OCI-LY1 (cell line): ENCODE results near the gene HS3ST5.

Source experiments
- H2AFZ ChIP-seq: fragments of 200-600 bp; sonication (generic), shearing (Covaris generic); 2 replicates; pipeline ENCODE4 v1.6.0; 2014; ENCODE audit warnings: antibody characterized with exemption, mild to moderate bottlenecking, low read length
- H3F3A ChIP-seq: fragments of 200-600 bp; sonication (generic), shearing (Covaris generic); 2 replicates; pipeline ENCODE4 v1.6.0; 2014; ENCODE audit warnings: mild to moderate bottlenecking, antibody characterized with exemption, low read length, moderate library complexity; ENCODE audit not compliant: insufficient read depth
- H3K27ac ChIP-seq: fragments of 200-600 bp; sonication (generic); 2 replicates; pipeline ENCODE4 v1.5.1; 2014; ENCODE audit warnings: low read length, mixed run types, mild to moderate bottlenecking, low read depth; ENCODE audit not compliant: poor library complexity, severe bottlenecking
- H3K27me3 ChIP-seq: fragments of 200-600 bp; sonication (generic); 2 replicates; pipeline ENCODE4 v1.6.0; 2014; ENCODE audit warnings: antibody characterized with exemption, mild to moderate bottlenecking, low read length, moderate library complexity; ENCODE audit not compliant: insufficient read depth
- H3K36me3 ChIP-seq: fragments of 200-600 bp; sonication (generic); 2 replicates; pipeline ENCODE4 v1.6.1; 2014; ENCODE audit warnings: mild to moderate bottlenecking, antibody characterized with exemption, low read length, moderate library complexity, mixed read lengths; ENCODE audit not compliant: insufficient read depth
- H3K4me1 ChIP-seq: fragments of 200-600 bp; sonication (generic); 2 replicates; pipeline ENCODE4 v1.5.1; 2014; ENCODE audit warnings: mild to moderate bottlenecking, low read length, moderate library complexity; ENCODE audit not compliant: insufficient read depth, severe bottlenecking
- H3K4me2 ChIP-seq: fragments of 200-600 bp; sonication (generic), shearing (Covaris generic); 2 replicates; pipeline ENCODE4 v1.6.1; 2014; ENCODE audit warnings: low read length
- H3K4me3 ChIP-seq: fragments of 200-600 bp; sonication (generic); 2 replicates; pipeline ENCODE4 v1.5.1; 2014; ENCODE audit warnings: low read length, low read depth, mild to moderate bottlenecking, mixed read lengths; ENCODE audit not compliant: poor library complexity, severe bottlenecking
- H3K79me2 ChIP-seq: fragments of 200-600 bp; shearing (Covaris generic); 2 replicates; pipeline ENCODE4 v1.6.1; 2016; ENCODE audit warnings: mixed run types, low read length, mixed read lengths; ENCODE audit not compliant: insufficient read depth
- H3K9ac ChIP-seq: fragments of 200-600 bp; sonication (generic), shearing (Covaris generic); 2 replicates; pipeline ENCODE4 v1.6.1; 2014; ENCODE audit warnings: mild to moderate bottlenecking, low read length, mixed read lengths
- H3K9me2 ChIP-seq: fragments of 200-600 bp; sonication (generic), shearing (Covaris generic); 2 replicates; pipeline ENCODE4 v1.6.1; 2014; ENCODE audit warnings: low read depth, mild to moderate bottlenecking, low read length, mixed read lengths
- H3K9me3 ChIP-seq: fragments of 200-600 bp; shearing (Covaris generic); 2 replicates; pipeline ENCODE4 v1.6.1; 2014; ENCODE audit warnings: low read length, mixed read lengths
- H4K20me1 ChIP-seq: fragments of 200-600 bp; sonication (generic), shearing (Covaris generic); 2 replicates; pipeline ENCODE4 v1.6.0; 2016; ENCODE audit warnings: mild to moderate bottlenecking, low read length; ENCODE audit not compliant: insufficient read depth
- EZH2 ChIP-seq: fragments of 200-600 bp; sonication (generic), shearing (Covaris generic); IDR thresholded peaks from 2 replicates; pipeline ENCODE4 v1.8.0; 2017; ENCODE audit warnings: borderline replicate concordance, mixed run types, mild to moderate bottlenecking, antibody characterized with exemption, low read length, moderate library complexity, mixed read lengths
- TF ChIP-seq, protein P1 (sequence below): fragments of 200-600 bp; sonication (generic), shearing (Covaris generic); IDR thresholded peaks from 2 replicates; pipeline ENCODE4 v1.5.1; 2017; ENCODE audit warnings: mild to moderate bottlenecking, antibody characterized with exemption, low read length, moderate library complexity, mixed read lengths

Gene HS3ST5

DNA sequence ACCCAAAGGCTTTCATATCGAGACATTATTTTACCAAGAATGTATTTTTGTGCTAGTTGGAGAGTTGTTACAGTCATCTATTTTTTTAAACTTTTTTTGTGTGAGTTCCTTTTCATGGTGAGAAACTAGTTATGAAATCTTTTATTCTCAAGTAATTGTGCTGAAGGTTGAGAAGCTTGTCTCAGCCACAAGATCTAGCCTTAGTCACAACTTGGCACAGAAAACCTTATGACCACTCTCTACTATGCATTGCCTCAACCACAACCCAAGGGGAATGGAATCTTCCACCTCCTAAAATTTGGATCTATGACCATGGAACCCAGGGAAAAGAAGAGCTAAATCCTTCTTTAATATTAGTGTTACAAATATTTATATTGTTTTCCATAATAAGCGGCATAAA, 58.5 kb downstream of the HS3ST5 start:
- Histone ChIP-seq H3K4me3 (no peak overlapping the region), H3K79me2 (no peaks in the 10 kb centered on the region), H3K9me2 (no peaks in the 10 kb centered on the region), H2AFZ (no peak overlapping the region), H3K9me3 (no peaks in the 10 kb centered on the region), H3K4me2 (no peak overlapping the region), H3K9ac (no peak overlapping the region), H3K27me3 (no peaks in the 10 kb centered on the region), H3K36me3 (no peaks in the 10 kb centered on the region), H3F3A (no peaks in the 10 kb centered on the region), H3K4me1 (no peaks in the 10 kb centered on the region), H4K20me1 (no peaks in the 10 kb centered on the region), H3K27ac (no peak overlapping the region)
- no peak for TF ChIP-seq EZH2
- TF ChIP-seq, protein P1, sequence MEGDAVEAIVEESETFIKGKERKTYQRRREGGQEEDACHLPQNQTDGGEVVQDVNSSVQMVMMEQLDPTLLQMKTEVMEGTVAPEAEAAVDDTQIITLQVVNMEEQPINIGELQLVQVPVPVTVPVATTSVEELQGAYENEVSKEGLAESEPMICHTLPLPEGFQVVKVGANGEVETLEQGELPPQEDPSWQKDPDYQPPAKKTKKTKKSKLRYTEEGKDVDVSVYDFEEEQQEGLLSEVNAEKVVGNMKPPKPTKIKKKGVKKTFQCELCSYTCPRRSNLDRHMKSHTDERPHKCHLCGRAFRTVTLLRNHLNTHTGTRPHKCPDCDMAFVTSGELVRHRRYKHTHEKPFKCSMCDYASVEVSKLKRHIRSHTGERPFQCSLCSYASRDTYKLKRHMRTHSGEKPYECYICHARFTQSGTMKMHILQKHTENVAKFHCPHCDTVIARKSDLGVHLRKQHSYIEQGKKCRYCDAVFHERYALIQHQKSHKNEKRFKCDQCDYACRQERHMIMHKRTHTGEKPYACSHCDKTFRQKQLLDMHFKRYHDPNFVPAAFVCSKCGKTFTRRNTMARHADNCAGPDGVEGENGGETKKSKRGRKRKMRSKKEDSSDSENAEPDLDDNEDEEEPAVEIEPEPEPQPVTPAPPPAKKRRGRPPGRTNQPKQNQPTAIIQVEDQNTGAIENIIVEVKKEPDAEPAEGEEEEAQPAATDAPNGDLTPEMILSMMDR = no peak

DNA sequence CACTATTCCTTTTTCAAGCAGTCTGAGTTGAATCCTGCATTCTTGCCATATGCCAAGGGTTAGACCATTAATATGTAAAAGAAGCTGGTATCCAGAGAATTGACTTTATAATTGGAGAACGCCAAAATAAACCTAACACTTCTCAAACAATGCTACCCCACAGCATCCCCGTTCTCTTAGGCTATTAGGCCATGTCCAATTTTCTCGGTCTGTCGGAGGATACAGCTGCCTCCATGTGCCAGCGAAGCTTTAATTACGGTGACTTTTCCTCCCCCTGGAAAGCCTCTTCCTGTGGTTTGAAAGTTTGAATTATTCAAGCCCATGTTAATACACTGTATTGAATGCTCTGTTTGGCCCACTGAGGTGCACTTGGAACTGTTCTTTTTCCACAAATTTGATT, 60.5 kb downstream of the HS3ST5 start:
- no peaks in the 10 kb centered on the region for H3K4me1 ChIP-seq
- H3K9me3 ChIP-seq = no peaks in the 10 kb centered on the region
- no peak overlapping the region for H3K9ac ChIP-seq
- H3K79me2 ChIP-seq = no peaks in the 10 kb centered on the region
- H3K27ac ChIP-seq = no peak overlapping the region
- H3K27me3 ChIP-seq = no peaks in the 10 kb centered on the region
- no peak overlapping the region for H3K4me3 ChIP-seq
- no peak for TF ChIP-seq EZH2
- TF ChIP-seq, protein P1 = no peak
- H3K36me3 ChIP-seq = no peaks in the 10 kb centered on the region
- no peak overlapping the region for H3K4me2 ChIP-seq
- no peaks in the 10 kb centered on the region for H3K9me2 ChIP-seq
- H4K20me1 ChIP-seq = no peaks in the 10 kb centered on the region
- H2AFZ ChIP-seq = no peak overlapping the region
- no peaks in the 10 kb centered on the region for H3F3A ChIP-seq

DNA sequence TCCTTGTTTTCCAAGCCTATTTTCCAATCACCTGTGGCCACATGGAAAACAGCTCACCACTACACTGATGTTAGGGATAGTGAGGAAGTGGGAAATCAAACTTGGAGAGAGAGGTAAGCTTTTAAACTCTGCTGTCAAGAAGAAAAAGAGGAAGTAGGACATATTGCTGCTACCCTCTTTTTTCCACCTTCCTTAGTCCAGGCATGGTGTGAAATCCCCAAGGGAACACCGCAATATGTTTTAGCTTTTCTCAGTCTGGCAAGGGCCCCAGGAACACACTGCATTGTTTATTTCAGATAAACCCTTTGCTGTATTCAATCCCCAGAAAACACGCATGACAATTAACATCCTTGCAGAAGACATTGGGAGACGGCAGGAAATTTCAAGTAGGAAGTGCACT, 61.3 kb downstream of the HS3ST5 start:
- H3K36me3 ChIP-seq = no peaks in the 10 kb centered on the region
- no peak overlapping the region for H3K4me3 ChIP-seq
- no peaks in the 10 kb centered on the region for H3K9me2 ChIP-seq
- H2AFZ ChIP-seq = no peak overlapping the region
- H3K9ac ChIP-seq = no peak overlapping the region
- no peak overlapping the region for H3K4me2 ChIP-seq
- no peaks in the 10 kb centered on the region for H4K20me1 ChIP-seq
- H3F3A ChIP-seq = no peaks in the 10 kb centered on the region
- no peaks in the 10 kb centered on the region for H3K79me2 ChIP-seq
- H3K27me3 ChIP-seq = no peaks in the 10 kb centered on the region
- no peaks in the 10 kb centered on the region for H3K4me1 ChIP-seq
- H3K27ac ChIP-seq = no peak overlapping the region
- TF ChIP-seq, protein P1 = no peak
- TF ChIP-seq EZH2 = no peak
- H3K9me3 ChIP-seq = no peaks in the 10 kb centered on the region
